ENCODE results near the gene DEFB108B.
"Not testable (repeated sequence)": the region's sequence is repeated elsewhere in the genome, so short reads cannot be mapped to it uniquely, and the experiment has no call there.

The DEFB108B gene

GRCh38 chr11:71832811-71833210, at the start of gene DEFB108B:
DEFB108B (plus strand) TSS chr11:71833200; CDS start chr11:71833200, 0 bp downstream.
- DNase-seq (ENCODE audit: low read depth in 2 of 2) = not testable (repeated sequence)

- DNase-seq (ENCODE audit: low read depth in 2 of 2) = not testable (repeated sequence)
Observed at GRCh38 chr11:71786114-71786847, 46.7 kb upstream of the DEFB108B start.

- peak; percentile 97 to 99 for DNase-seq (ENCODE audit: low read depth in 2 of 2)
Observed at GRCh38 chr11:71786848-71787097, 46.2 kb upstream of the DEFB108B start.

GRCh38 chr11:71787098-71787823, 45.7 kb upstream of the DEFB108B start:
- DNase-seq (ENCODE audit: low read depth in 2 of 2) = peak; percentile 79 to 80

- DNase-seq (ENCODE audit: low read depth in 2 of 2) = not testable (repeated sequence)
Observed at GRCh38 chr11:71787824-71788454, 45.1 kb upstream of the DEFB108B start.

- not testable (repeated sequence) for DNase-seq (ENCODE audit: low read depth in 2 of 2)
Observed at GRCh38 chr11:71789444-71790196, 43.4 kb upstream of the DEFB108B start.

GRCh38 chr11:71791111-71791510, 41.9 kb upstream of the DEFB108B start:
- not testable (repeated sequence) for DNase-seq (ENCODE audit: low read depth in 2 of 2)

- DNase-seq (ENCODE audit: low read depth in 2 of 2) = peak; percentile 27 to 28
Observed at GRCh38 chr11:71792621-71793235, 40.3 kb upstream of the DEFB108B start.

- DNase-seq (ENCODE audit: low read depth in 2 of 2) = not testable (repeated sequence)
Observed at GRCh38 chr11:71794386-71795040, 38.5 kb upstream of the DEFB108B start.

- DNase-seq (ENCODE audit: low read depth in 2 of 2) = not testable (repeated sequence)
Observed at GRCh38 chr11:71795236-71795635, 37.8 kb upstream of the DEFB108B start.

- not testable (repeated sequence) for DNase-seq (ENCODE audit: low read depth in 2 of 2)
Observed at GRCh38 chr11:71796016-71796415, 37.0 kb upstream of the DEFB108B start.

GRCh38 chr11:71796781-71797180, 36.2 kb upstream of the DEFB108B start:
- DNase-seq (ENCODE audit: low read depth in 2 of 2) = not testable (repeated sequence)

- not testable (repeated sequence) for DNase-seq (ENCODE audit: low read depth in 2 of 2)
Observed at GRCh38 chr11:71799556-71800128, 33.4 kb upstream of the DEFB108B start.

GRCh38 chr11:71800335-71800953, 32.6 kb upstream of the DEFB108B start:
- peak; percentile 57 to 64 for DNase-seq (ENCODE audit: low read depth in 2 of 2)

GRCh38 chr11:71801026-71801425, 32.0 kb upstream of the DEFB108B start:
- DNase-seq (ENCODE audit: low read depth in 2 of 2) = not testable (repeated sequence)

GRCh38 chr11:71802874-71803273, 30.1 kb upstream of the DEFB108B start:
- DNase-seq (ENCODE audit: low read depth in 2 of 2) = not testable (repeated sequence)

- not testable (repeated sequence) for DNase-seq (ENCODE audit: low read depth in 2 of 2)
Observed at GRCh38 chr11:71804158-71804947, 28.6 kb upstream of the DEFB108B start.

- DNase-seq (ENCODE audit: low read depth in 2 of 2) = not testable (repeated sequence)
Observed at GRCh38 chr11:71812529-71812928, 20.5 kb upstream of the DEFB108B start.

All from activated CD8-positive, alpha-beta memory T cell treated with anti-CD3 and anti-CD28 coated beads for 4 hours (primary cell).